ENCODE measurements around the gene BAIAP3. TPM values are rescaled to one million over a fixed set of nuclear protein-coding genes. Genes with fewer than 3 reads are reported as not detected.

The BAIAP3 gene
- total and polyA plus RNA-seq, 2 of the 8 experiments (the other 6 are each of a cell fraction or from before 2014, with no cell fraction given) = 2.9 to 6.8 TPM

DNA sequence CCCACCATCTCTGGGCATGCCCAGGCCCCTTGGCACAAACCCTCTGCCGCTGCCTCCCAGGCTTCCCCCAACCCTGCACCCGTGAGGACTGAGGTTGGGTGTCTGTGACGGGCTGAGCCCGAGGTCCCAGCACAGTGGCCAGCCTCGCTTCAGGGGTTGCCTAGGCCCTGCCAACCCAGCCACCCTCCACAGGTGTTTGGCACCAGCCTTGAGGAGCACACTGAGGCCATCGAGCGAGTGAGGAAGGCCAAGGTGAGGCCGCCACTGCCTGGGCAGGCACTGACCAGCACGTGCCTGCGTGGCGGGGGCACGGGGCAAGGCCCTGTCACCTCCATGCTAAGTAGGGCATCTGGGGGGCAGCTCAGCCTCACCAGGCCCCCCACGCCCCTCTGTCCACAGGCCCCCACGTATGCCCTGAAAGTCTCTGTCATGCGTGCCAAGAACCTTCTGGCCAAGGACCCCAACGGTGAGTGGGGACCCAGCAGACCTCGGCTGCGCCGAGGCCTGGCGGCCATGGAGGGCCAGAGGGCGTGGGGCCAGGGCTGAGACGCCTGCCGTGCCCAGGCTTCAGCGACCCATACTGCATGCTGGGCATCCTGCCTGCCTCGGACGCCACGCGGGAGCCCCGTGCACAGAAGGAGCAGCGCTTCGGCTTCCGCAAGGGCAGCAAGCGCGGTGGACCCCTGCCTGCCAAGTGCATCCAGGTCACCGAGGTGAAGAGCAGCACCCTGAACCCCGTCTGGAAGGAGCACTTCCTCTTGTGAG lies 7.5 kb downstream of the BAIAP3 start:
- ChIA-PET POLR2A (ENCODE audit: partially characterized antibody) (no interaction called here), CTCF (ENCODE audit: partially characterized antibody) (interaction anchor here (11.1 kb wide), 1 partner anchor 10 kb away, joined by 52 read pairs; the partner anchor contains the start of gene BAIAP3)
- H3K18ac ChIP-seq (ENCODE audit: extremely low read depth, low read length) = no peak overlapping the region
- H3K56ac ChIP-seq (replicated peaks; ENCODE audit: insufficient read length, low read depth, low read length) = no peak overlapping the region
- no peak overlapping the region for H3K27ac ChIP-seq (ENCODE audit: low read depth, low read length)
- H3K23me2 ChIP-seq (ENCODE audit: low read depth, low read length) = peaks cover 4% of the 10 kb centered on the region; the same call in 1 of the 2 replicates
- WGBS, 2 experiments (ENCODE audit: extremely low coverage in 1 of 2, insufficient coverage in 1 of 2, insufficient read length in 1 of 2, insufficient replicate concordance in 2 of 2, low coverage in 1 of 2, low lambda C conversion rate in 2 of 2, missing lambda C conversion rate in 1 of 2) = 91% methylated on average over 34 of the region's 36 CpGs; no CpG with 5 or more reads in 1 of the 2 experiments
- H4K20me1 ChIP-seq (replicated peaks in 1 of 2; ENCODE audit: control insufficient read depth in 1 of 2, insufficient read depth in 2 of 2, low read length in 2 of 2) = peaks cover 0 to 15% of the 10 kb centered on the region in 2 experiments
- no peaks in the 10 kb centered on the region for H3K79me1 ChIP-seq (ENCODE audit: low read depth, low read length)
- no peak overlapping the region for H2AFZ ChIP-seq (ENCODE audit: low read length)
- FAIRE-seq (no peak), DNase-seq (ENCODE audit: low read depth in 1 of 2, low spot score in 2 of 2) (no peak)
- H3K27me3 ChIP-seq (replicated peaks in 1 of 4; ENCODE audit: control insufficient read depth in 3 of 4, extremely low read depth in 1 of 4, insufficient read depth in 3 of 4, low read length in 3 of 4) = peaks cover 0 to 16% (median 5%) of the 10 kb centered on the region in 4 experiments; a peak in 4 of 7 replicates
- H2BK15ac ChIP-seq (ENCODE audit: low read length) = no peak overlapping the region
- no peak overlapping the region for H3K4me3 ChIP-seq (ENCODE audit: extremely low read depth in 1 of 4, insufficient read depth in 2 of 4, low read depth in 3 of 4, low read length in 4 of 4)
- no peak overlapping the region for H2AK5ac ChIP-seq (ENCODE audit: low read depth, low read length)
- H3K4ac ChIP-seq (replicated peaks; ENCODE audit: insufficient read length, low read depth, low read length) = no peak overlapping the region
- no peaks in the 10 kb centered on the region for H3K36me3 ChIP-seq (ENCODE audit: control insufficient read depth in 2 of 4, insufficient read depth in 4 of 4, low read length in 3 of 4)
- H3K9me3 ChIP-seq (ENCODE audit: insufficient read depth in 2 of 2, low read depth in 1 of 2, low read length in 1 of 2) = no peaks in the 10 kb centered on the region
- H3K79me2 ChIP-seq (ENCODE audit: control insufficient read depth in 1 of 2, insufficient read depth in 2 of 2, low read length in 2 of 2) = no peaks in the 10 kb centered on the region
- TF ChIP-seq GABPA (IDR thresholded peaks at IDR 0.05; ENCODE audit: borderline replicate concordance, insufficient read depth, low read length) (no peak), EP300 (IDR thresholded peaks at IDR 0.05; ENCODE audit: borderline replicate concordance in 1 of 2, low read depth in 2 of 2, low read length in 2 of 2) (no peak), KDM5A (IDR thresholded peaks at IDR 0.05; ENCODE audit: low read length) (no peak), FOSL1 (IDR thresholded peaks at IDR 0.05; ENCODE audit: insufficient read depth, low read depth, low read length) (no peak)
- H4K91ac ChIP-seq (replicated peaks; ENCODE audit: insufficient read length, low read length) = no peak overlapping the region
- H4K8ac ChIP-seq (ENCODE audit: extremely low read depth, insufficient read depth, low read length) = no peak overlapping the region
- H2BK5ac ChIP-seq (ENCODE audit: low read depth, low read length) = no peak overlapping the region
- no peak overlapping the region for H2BK20ac ChIP-seq (ENCODE audit: low read length)
- H3K9ac ChIP-seq (replicated peaks in 1 of 4; ENCODE audit: extremely low read depth in 1 of 4, low read depth in 3 of 4, low read length in 3 of 4) = no peak overlapping the region
- H3K4me1 ChIP-seq (replicated peaks in 1 of 4; ENCODE audit: control insufficient read depth in 3 of 4, insufficient read depth in 4 of 4, low read length in 3 of 4) = peaks cover 0 to 12% (median 3%) of the 10 kb centered on the region in 4 experiments; a peak in 4 of 7 replicates
- no peak overlapping the region for H2BK12ac ChIP-seq (ENCODE audit: low read depth, low read length)
- H3K4me2 ChIP-seq (ENCODE audit: insufficient read depth in 1 of 2, low read depth in 2 of 2, low read length in 2 of 2) = no peak overlapping the region
- H4K5ac ChIP-seq (ENCODE audit: insufficient read length, low read depth, low read length) = no peak overlapping the region
- no peak overlapping the region for H3K14ac ChIP-seq (ENCODE audit: insufficient read length)
- no peak overlapping the region for H2BK120ac ChIP-seq (replicated peaks; ENCODE audit: low read depth, low read length)
- H3K23ac ChIP-seq (ENCODE audit: insufficient read length) = no peak overlapping the region
